Naive thymus-derived CD8-positive, alpha-beta T cell (primary cell): ENCODE results near the gene PRR36. TPM values are rescaled to one million over a fixed set of nuclear protein-coding genes. Genes with fewer than 3 reads are reported as not detected.
"Not testable (repeated sequence)": the region's sequence is repeated elsewhere in the genome, so short reads cannot be mapped to it uniquely, and the experiment has no call there.

Source experiments
- ATAC-seq, 2 donors: fragments of 150-1000 bp; cut with Tn5 transposase in 1 of 2; sonication (Bioruptor Pico), chemical (Tn5 transposase) in 1 of 2; 1 replicate in 1 of 2; 2 replicates in 1 of 2; pipeline ENCODE4 v1.10.0; 2021; ENCODE audit warnings: mild to moderate bottlenecking in 2 of 2, moderate library complexity in 2 of 2
- POLR2A ChIA-PET: fragments of 350-600 bp; sonication (Branson Sonifier 250); formaldehyde crosslinking; loops from one replicate; lab custom pipeline; 2021; ENCODE audit warnings: antibody characterized with exemption; lab: Charles Lee
- DNase-seq, 10 donors: peaks; one replicate each; pipeline versions ENCODE4 v3.0.0 to v3.0.0-alpha.2; 2020 to 2022
- H3K27ac Mint-ChIP-seq, 10 donors: one replicate each; pipeline ENCODE4 v1.8.0; 2020 to 2022; ENCODE audit warnings: mild to moderate bottlenecking in 10 of 10, mixed read lengths in 10 of 10, moderate library complexity in 4 of 10, inconsistent platforms in 1 of 10
- H3K27me3 Mint-ChIP-seq, 5 donors: one replicate each; pipeline ENCODE4 v1.8.0; 2021 to 2022; ENCODE audit warnings: mixed read lengths in 5 of 5
- H3K36me3 Mint-ChIP-seq, 3 donors: one replicate each; pipeline ENCODE4 v1.8.0; 2020 to 2022; ENCODE audit warnings: mixed read lengths in 3 of 3, mild to moderate bottlenecking in 2 of 3, inconsistent platforms in 1 of 3
- H3K4me1 Mint-ChIP-seq, 4 donors: one replicate each; pipeline ENCODE4 v1.8.0; 2021 to 2022; ENCODE audit warnings: mixed read lengths in 4 of 4
- H3K4me3 Mint-ChIP-seq, 10 donors: one replicate each; pipeline ENCODE4 v1.8.0; 2020 to 2022; ENCODE audit warnings: mild to moderate bottlenecking in 10 of 10, mixed read lengths in 10 of 10, moderate library complexity in 6 of 10, inconsistent platforms in 1 of 10
- H3K9me3 Mint-ChIP-seq, 9 donors: one replicate each; pipeline ENCODE4 v1.8.0; 2020 to 2022; ENCODE audit warnings: mixed read lengths in 9 of 9, mild to moderate bottlenecking in 3 of 9, inconsistent platforms in 1 of 9, moderate library complexity in 1 of 9
- polyA plus RNA-seq, 3 donors: library from polyadenylated mRNA; unstranded; fragments of 300-500 nt; fragmentation: Illumina TruSeq; gene quantifications; one replicate each; pipeline ENCODE4 v1.2.3, GENCODE V29; 2021
- total RNA-seq, 8 experiments: library from RNA in 2 of 8; stranded (reverse) in 2 of 8; gene quantifications; one replicate each; pipeline ENCODE4 v1.2.3 and lab custom pipeline; 2021 to 2026

The PRR36 gene
- total and polyA plus RNA-seq, 5 experiments from 2014 or later = 0.03 to 0.21 (median 0.13) TPM

GRCh38 chr19:7860714-7861618, 13.2 kb downstream of the PRR36 start:
- peak overlapping the region in 6 of 10 donors; percentile 7 to 76 (median 51) for H3K4me3 Mint-ChIP-seq
- H3K27me3 Mint-ChIP-seq = peaks cover 0 to 15% (median 0%) of the 10 kb centered on the region in 5 donors
- no peaks in the 10 kb centered on the region for H3K9me3 Mint-ChIP-seq
- DNase-seq (no peak), ATAC-seq (no peak)
- POLR2A ChIA-PET = interaction anchor here (0.6 to 2.3 kb wide), 3 partner anchors 8 to 14 kb away, joined by 6 to 10 read pairs (median 6); no protein-coding TSS in a partner anchor
- peaks cover 8 to 22% (median 18%) of the 10 kb centered on the region in 4 donors for H3K4me1 Mint-ChIP-seq
- peak overlapping the region in 1 of 10 donors; percentile 71 for H3K27ac Mint-ChIP-seq
- peaks cover 0 to 2% (median 0%) of the 10 kb centered on the region in 3 donors for H3K36me3 Mint-ChIP-seq

DNA sequence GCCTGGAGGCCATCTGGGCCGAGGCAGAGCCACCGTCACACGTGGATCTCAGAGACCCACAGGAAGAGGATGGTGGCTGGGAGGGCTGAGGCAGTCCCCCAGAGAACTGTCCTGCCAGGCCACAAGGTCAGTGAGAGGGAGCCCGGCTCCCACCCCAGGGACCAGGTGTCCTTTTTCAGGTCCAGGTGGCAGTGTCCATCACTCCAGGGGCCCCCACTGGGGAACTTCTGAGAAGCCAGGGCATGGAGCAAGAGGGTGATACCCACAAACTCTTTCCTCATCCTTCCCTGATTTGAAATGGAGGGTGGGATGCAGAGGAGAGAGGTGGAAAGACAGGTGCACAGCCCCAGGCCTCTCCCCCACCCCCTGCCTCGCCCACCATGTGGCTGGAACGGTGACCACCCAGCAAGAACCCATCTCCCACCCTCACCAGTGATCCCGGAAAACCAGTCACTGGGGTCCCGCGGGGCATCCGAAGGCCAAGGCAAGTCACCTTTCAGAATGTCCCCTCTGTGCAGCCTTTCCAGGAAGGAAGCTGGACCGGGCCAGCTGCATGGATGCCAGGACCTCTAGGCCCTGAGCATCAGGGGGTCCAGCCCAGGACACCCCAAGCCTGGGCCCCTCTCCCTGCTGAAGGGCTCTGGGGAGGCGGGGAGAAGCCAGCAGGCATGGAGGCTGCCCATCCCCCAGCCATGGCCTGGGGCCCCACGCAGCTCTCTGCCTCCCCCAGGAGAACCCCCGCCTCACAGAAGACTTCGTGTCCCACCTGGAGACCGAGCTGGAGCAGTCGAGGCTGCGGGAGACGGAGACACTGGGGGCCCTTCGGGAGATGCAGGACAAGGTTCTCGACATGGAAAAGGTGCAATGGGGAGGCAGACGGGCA, 14.1 kb downstream of the PRR36 start:
- DNase-seq = no peak
- POLR2A ChIA-PET = interaction anchor here (2.3 kb wide), 1 partner anchor 9 kb away, joined by 10 read pairs; no protein-coding TSS in a partner anchor
- H3K4me3 Mint-ChIP-seq = peak overlapping the region in 2 of 10 donors; percentile 26 to 49

GRCh38 chr19:7859087-7859486, 15.1 kb downstream of the PRR36 start:
- H3K27ac Mint-ChIP-seq, ATAC-seq, H3K36me3 Mint-ChIP-seq, DNase-seq, H3K9me3 Mint-ChIP-seq, H3K4me3 Mint-ChIP-seq: not testable (repeated sequence)
- POLR2A ChIA-PET = interaction anchor here (0.8 kb wide), 1 partner anchor 10 kb away, joined by 4 read pairs; no protein-coding TSS in a partner anchor
- Mint-ChIP-seq H3K27me3 (peaks cover 0 to 18% (median 0%) of the 10 kb centered on the region in 5 donors), H3K4me1 (peaks cover 0 to 12% (median 5%) of the 10 kb centered on the region in 4 donors)

More for the DNA sequence above, 14.1 kb downstream of the PRR36 start:
- Mint-ChIP-seq H3K9me3 (no peaks in the 10 kb centered on the region), H3K4me1 (peaks cover 5 to 16% (median 12%) of the 10 kb centered on the region in 4 donors), H3K27ac (no peak overlapping the region), H3K36me3 (peaks cover 0 to 2% (median 0%) of the 10 kb centered on the region in 3 donors), H3K27me3 (peaks cover 0 to 18% (median 0%) of the 10 kb centered on the region in 5 donors)
- ATAC-seq = no peak

GRCh38 chr19:7858109-7858770, 15.9 kb downstream of the PRR36 start:
- peak overlapping the region in 1 of 10 donors; percentile 50 for H3K4me3 Mint-ChIP-seq
- peaks cover 0 to 18% (median 0%) of the 10 kb centered on the region in 5 donors for H3K27me3 Mint-ChIP-seq
- H3K4me1 Mint-ChIP-seq = peaks cover 3 to 13% (median 7%) of the 10 kb centered on the region in 4 donors
- POLR2A ChIA-PET = interaction anchor here (0.7 to 0.9 kb wide), 2 partner anchors 62 to 186 kb away, joined by 3 read pairs; partner anchors contain the start of gene SNAPC2
- DNase-seq (peak in 1 of 10 donors; percentile 17), ATAC-seq (peak in 1 of 2 donors; percentile 15)
- no peaks in the 10 kb centered on the region for H3K9me3 Mint-ChIP-seq
- no peak overlapping the region for H3K27ac Mint-ChIP-seq
- peaks cover 0 to 2% (median 0%) of the 10 kb centered on the region in 3 donors for H3K36me3 Mint-ChIP-seq

DNA sequence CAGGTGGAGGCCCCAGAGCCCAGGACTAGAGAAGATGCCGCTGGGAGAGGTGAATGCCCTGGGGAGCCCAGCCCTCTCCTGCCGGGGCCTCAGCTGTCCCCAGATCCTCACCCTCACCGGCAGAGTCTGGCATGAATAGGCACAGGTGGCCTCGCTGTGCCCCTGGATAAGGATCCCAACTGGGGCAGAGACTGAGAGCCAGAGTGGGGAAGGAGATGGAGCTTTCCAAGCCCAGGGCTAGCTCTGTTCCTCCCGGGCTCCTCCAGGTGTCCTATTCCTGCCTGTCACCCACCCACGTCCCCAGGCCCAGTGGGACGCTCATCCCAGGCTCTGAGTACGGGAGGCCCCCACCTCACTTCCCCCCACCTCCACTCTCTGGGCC, 16.5 kb downstream of the PRR36 start:
- Mint-ChIP-seq H3K27ac (no peak overlapping the region), H3K36me3 (peaks cover 0 to 2% (median 0%) of the 10 kb centered on the region in 3 donors), H3K4me3 (no peak overlapping the region), H3K9me3 (no peaks in the 10 kb centered on the region), H3K4me1 (peaks cover 8 to 17% (median 10%) of the 10 kb centered on the region in 4 donors), H3K27me3 (peaks cover 0 to 18% (median 0%) of the 10 kb centered on the region in 5 donors)
- POLR2A ChIA-PET = interaction anchor here (0.7 to 1.4 kb wide), 3 partner anchors 12 to 185 kb away, joined by 3 to 7 read pairs (median 3); partner anchors contain the start of gene SNAPC2
- ATAC-seq (no peak), DNase-seq (no peak)

DNA sequence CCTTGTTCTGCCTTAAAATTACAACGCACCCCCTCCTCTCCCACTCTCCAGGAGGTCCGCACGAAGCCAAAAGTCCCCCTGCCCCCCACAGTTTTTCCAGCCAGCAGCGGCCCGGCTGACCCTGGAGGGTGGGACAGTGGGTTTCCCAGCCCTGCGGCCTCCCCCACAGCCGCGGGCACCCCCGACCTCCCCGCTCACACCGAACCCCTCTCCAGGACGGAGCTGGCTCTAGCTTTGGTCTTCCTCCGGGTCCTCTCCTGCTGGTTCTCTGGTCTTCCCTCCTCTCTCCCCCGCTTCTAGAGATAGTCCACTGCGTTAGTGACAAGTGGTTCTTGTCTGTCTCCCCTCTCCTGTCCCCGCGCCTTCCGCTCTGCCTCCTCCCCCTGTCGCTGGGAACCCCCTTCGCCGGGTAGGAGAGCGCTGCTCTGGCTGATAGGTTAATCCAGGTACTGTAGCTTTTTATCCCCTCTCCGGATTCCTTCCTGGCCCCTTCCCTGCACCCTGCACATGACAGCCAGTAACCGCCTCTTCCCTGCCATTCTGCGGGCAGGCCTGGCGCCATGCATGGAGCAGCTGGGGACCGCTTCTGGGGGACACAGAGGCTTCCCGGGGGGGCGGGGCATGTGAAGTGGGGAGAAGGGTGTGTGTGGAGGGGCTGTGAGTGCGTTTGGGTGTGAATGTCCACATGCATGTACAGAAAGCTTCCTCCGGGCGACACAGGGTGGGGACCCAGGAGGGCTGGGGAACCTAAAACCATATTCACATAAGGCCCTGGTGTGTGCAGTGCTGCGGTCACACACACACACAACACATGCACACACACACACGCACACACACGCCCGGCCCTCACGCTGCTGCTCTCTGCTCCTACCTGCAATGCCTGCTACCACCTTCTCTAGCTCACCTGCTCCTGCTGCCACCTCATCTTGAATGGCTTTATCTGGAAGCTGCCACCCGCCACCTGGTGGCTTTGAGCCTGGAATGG, 17.2 kb downstream of the PRR36 start:
- H3K9me3 Mint-ChIP-seq = no peaks in the 10 kb centered on the region
- peak overlapping the region in 1 of 10 donors; percentile 34 for H3K27ac Mint-ChIP-seq
- POLR2A ChIA-PET = interaction anchor here (1.4 kb wide), 1 partner anchor 12 kb away, joined by 7 read pairs; no protein-coding TSS in a partner anchor
- H3K4me3 Mint-ChIP-seq = no peak overlapping the region
- peaks cover 8 to 16% (median 10%) of the 10 kb centered on the region in 4 donors for H3K4me1 Mint-ChIP-seq
- H3K27me3 Mint-ChIP-seq = peaks cover 0 to 18% (median 0%) of the 10 kb centered on the region in 5 donors
- DNase-seq (no peak), ATAC-seq (no peak)
- peaks cover 0 to 2% (median 0%) of the 10 kb centered on the region in 3 donors for H3K36me3 Mint-ChIP-seq

- POLR2A ChIA-PET = no interaction called here
- peaks cover 0 to 2% (median 0%) of the 10 kb centered on the region in 3 donors for H3K36me3 Mint-ChIP-seq
- H3K4me3 Mint-ChIP-seq = no peak overlapping the region
- no peaks in the 10 kb centered on the region for H3K9me3 Mint-ChIP-seq
- no peak for DNase-seq
- H3K27ac Mint-ChIP-seq = no peak overlapping the region
- ATAC-seq = no peak
- H3K27me3 Mint-ChIP-seq = peaks cover 0 to 13% (median 0%) of the 10 kb centered on the region in 5 donors
- H3K4me1 Mint-ChIP-seq = peaks cover 3 to 10% (median 9%) of the 10 kb centered on the region in 4 donors
Observed at GRCh38 chr19:7856109-7856591, 18.0 kb downstream of the PRR36 start.

DNA sequence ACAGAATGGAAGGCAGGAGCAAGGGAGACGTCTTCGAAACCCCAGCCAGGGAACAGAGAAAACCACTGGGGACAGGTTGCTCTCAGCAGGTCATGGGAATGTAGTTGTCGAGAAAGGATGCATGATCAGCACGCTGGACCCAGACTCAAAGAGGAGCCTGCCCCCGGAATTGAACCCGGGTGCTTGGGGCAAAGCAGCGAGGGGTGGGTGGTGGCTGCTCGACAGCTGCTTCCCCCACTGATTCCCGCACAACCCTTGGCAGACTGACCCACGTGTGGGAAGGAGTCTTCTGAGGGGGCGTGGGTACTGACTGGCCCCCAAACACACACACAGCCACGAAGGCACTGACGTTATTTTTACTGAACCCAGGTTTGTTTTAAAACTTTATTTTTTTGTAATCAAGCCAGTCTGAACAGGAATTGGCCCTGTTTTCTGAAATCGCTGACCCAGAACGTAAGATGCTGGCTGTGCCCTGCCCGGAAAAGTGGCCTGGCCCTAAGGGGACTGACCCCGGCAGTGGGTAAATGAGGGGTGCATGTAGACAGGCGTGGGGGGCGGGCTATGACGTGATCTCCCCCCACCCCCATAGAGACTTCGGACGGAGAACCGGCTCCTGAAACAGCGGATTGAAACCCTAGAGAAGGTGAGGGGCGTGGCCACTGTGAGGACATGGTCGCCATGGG, 18.6 kb downstream of the PRR36 start:
- H3K4me3 Mint-ChIP-seq = no peak overlapping the region
- peaks cover 0 to 10% (median 8%) of the 10 kb centered on the region in 4 donors for H3K4me1 Mint-ChIP-seq
- H3K27me3 Mint-ChIP-seq = peaks cover 0 to 10% (median 0%) of the 10 kb centered on the region in 5 donors
- POLR2A ChIA-PET = no interaction called here
- peak overlapping the region in 1 of 10 donors; percentile 52 for H3K27ac Mint-ChIP-seq
- H3K9me3 Mint-ChIP-seq = no peaks in the 10 kb centered on the region
- peaks cover 0 to 2% (median 0%) of the 10 kb centered on the region in 3 donors for H3K36me3 Mint-ChIP-seq
- ATAC-seq (no peak), DNase-seq (no peak)

- H3K4me1 Mint-ChIP-seq = peaks cover 0 to 10% (median 8%) of the 10 kb centered on the region in 4 donors
- POLR2A ChIA-PET = interaction anchor here (0.6 kb wide), 1 partner anchor 25 kb away, joined by 3 read pairs; no protein-coding TSS in a partner anchor
- no peak overlapping the region for H3K4me3 Mint-ChIP-seq
- H3K27ac Mint-ChIP-seq = no peak overlapping the region
- peaks cover 0 to 10% (median 0%) of the 10 kb centered on the region in 5 donors for H3K27me3 Mint-ChIP-seq
- ATAC-seq = peak; percentile 12
- no peaks in the 10 kb centered on the region for H3K9me3 Mint-ChIP-seq
- DNase-seq = no peak
- H3K36me3 Mint-ChIP-seq = peaks cover 0 to 2% (median 0%) of the 10 kb centered on the region in 3 donors
Observed at GRCh38 chr19:7853770-7854128, 20.4 kb downstream of the PRR36 start.
